Measurements from ENCODE around the gene PPP1R13B.

DNA sequence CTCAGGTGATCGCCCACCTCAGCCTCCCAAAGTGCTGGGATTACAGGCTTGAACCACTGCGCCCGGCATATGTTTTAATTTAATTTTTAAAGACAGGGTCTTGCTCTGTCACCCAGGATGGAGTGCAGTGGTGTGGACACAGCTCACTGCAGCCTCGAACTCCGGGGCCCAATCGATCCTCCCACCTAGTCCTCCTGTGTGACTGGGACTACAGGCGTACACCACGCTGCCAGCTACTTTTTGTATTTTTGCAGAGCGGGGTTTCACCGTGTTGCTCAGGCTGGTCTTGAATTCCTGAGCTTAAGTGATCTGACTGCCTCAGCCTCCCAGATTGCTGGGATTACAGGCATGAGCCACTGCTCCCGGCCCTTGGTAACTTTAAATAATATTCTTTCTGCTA lies 30.8 kb upstream of the PPP1R13B start:
- TF ChIP-seq EZH2 (IDR thresholded peaks at IDR 0.05), result no peak
- TF ChIP-seq POLR2AphosphoS5 (IDR thresholded peaks at IDR 0.05; ENCODE audit: borderline replicate concordance, low read depth, low read length), result no peak

Measured in SK-N-MC (cell line).